H9 (cell line): ENCODE results near the gene PLAC1. TPM values are rescaled to one million over a fixed set of nuclear protein-coding genes. Genes with fewer than 3 reads are reported as not detected.

Experiments used
- DNase-seq: peaks from one replicate; pipeline ENCODE4 v3.0.0-alpha.2; 2017
- H2AFZ ChIP-seq: one replicate; pipeline ENCODE4 v1.6.1; 2013; ENCODE audit warnings: mild to moderate bottlenecking, low read length, control low read depth, moderate library complexity
- H2AK5ac ChIP-seq: 2 replicates; pipeline ENCODE4 v1.6.1; 2013; ENCODE audit warnings: low read length, control low read depth, mixed read lengths; ENCODE audit not compliant: insufficient read length
- H2BK120ac ChIP-seq: one replicate; pipeline ENCODE4 v1.6.1; 2013; ENCODE audit warnings: low read depth, mild to moderate bottlenecking, low read length, control low read depth, inconsistent platforms; ENCODE audit not compliant: poor library complexity, severe bottlenecking
- H2BK12ac ChIP-seq: 2 replicates; pipeline ENCODE4 v1.6.1; 2013; ENCODE audit warnings: low read length, control low read depth, mixed read lengths, low read depth; ENCODE audit not compliant: insufficient read length
- H2BK15ac ChIP-seq: 2 replicates; pipeline ENCODE4 v1.6.1; 2013; ENCODE audit warnings: low read depth, low read length, control low read depth
- H2BK20ac ChIP-seq: one replicate; pipeline ENCODE4 v1.6.1; 2013; ENCODE audit warnings: low read depth, mild to moderate bottlenecking, low read length, control low read depth, inconsistent platforms; ENCODE audit not compliant: poor library complexity, severe bottlenecking
- H2BK5ac ChIP-seq: 2 replicates; pipeline ENCODE4 v1.6.1; 2013; ENCODE audit warnings: low read length, control low read depth, mixed read lengths; ENCODE audit not compliant: insufficient read length
- H3K14ac ChIP-seq: 2 replicates; pipeline ENCODE4 v1.6.1; 2013; ENCODE audit warnings: low read length, control low read depth; ENCODE audit not compliant: insufficient read depth
- H3K18ac ChIP-seq: 2 replicates; pipeline ENCODE4 v1.6.1; 2013; ENCODE audit warnings: low read depth, mild to moderate bottlenecking, mixed read lengths, low read length, control low read depth; ENCODE audit not compliant: insufficient read length
- H3K23ac ChIP-seq: 2 replicates; pipeline ENCODE4 v1.6.1; 2013; ENCODE audit warnings: low read length, control low read depth, mixed read lengths, low read depth; ENCODE audit not compliant: insufficient read length
- H3K23me2 ChIP-seq: 2 replicates; pipeline ENCODE4 v1.6.1; 2013; ENCODE audit warnings: low read depth, mild to moderate bottlenecking, mixed read lengths, low read length, control low read depth; ENCODE audit not compliant: insufficient read length, poor library complexity, severe bottlenecking
- H3K27ac ChIP-seq: 2 replicates; pipeline ENCODE4 v1.5.1; 2013; ENCODE audit warnings: low read length, control low read depth, mixed read lengths, low read depth; ENCODE audit not compliant: insufficient read length
- H3K27me3 ChIP-seq: 2 replicates; pipeline ENCODE4 v1.6.1; 2013; ENCODE audit warnings: low read length, control low read depth, inconsistent platforms; ENCODE audit not compliant: insufficient read depth
- H3K4ac ChIP-seq: 2 replicates; pipeline ENCODE4 v1.6.1; 2013; ENCODE audit warnings: low read depth, mild to moderate bottlenecking, control low read depth, inconsistent platforms, low read length, moderate library complexity
- H3K4me1 ChIP-seq: 2 replicates; pipeline ENCODE4 v1.6.1; 2013; ENCODE audit warnings: low read length, control low read depth, inconsistent platforms; ENCODE audit not compliant: insufficient read depth
- H3K4me2 ChIP-seq: 2 replicates; pipeline ENCODE4 v1.6.1; 2013; ENCODE audit warnings: low read length, control low read depth, mixed read lengths; ENCODE audit not compliant: insufficient read length, insufficient read depth
- H3K56ac ChIP-seq: 2 replicates; pipeline ENCODE4 v1.6.1; 2013; ENCODE audit warnings: low read depth, mild to moderate bottlenecking, mixed read lengths, low read length, control low read depth; ENCODE audit not compliant: insufficient read length
- H3K79me1 ChIP-seq: 2 replicates; pipeline ENCODE4 v1.6.1; 2013; ENCODE audit warnings: low read depth, mild to moderate bottlenecking, moderate library complexity, low read length, control low read depth, inconsistent platforms; ENCODE audit not compliant: insufficient read depth, poor library complexity, severe bottlenecking
- H3K79me2 ChIP-seq: 2 replicates; pipeline ENCODE4 v1.6.1; 2013; ENCODE audit warnings: low read length, control low read depth, inconsistent platforms; ENCODE audit not compliant: insufficient read depth
- H3K9ac ChIP-seq: 2 replicates; pipeline ENCODE4 v1.6.1; 2013; ENCODE audit warnings: low read length, control low read depth, mixed read lengths; ENCODE audit not compliant: insufficient read length; ENCODE audit errors: extremely low read depth
- H3K9me3 ChIP-seq: one replicate; pipeline ENCODE4 v1.6.1; 2013; ENCODE audit warnings: low read depth, low read length, inconsistent platforms; ENCODE audit not compliant: control insufficient read depth
- H3T11ph ChIP-seq: one replicate; pipeline ENCODE4 v1.6.1; 2013; ENCODE audit warnings: mild to moderate bottlenecking, low read length, control low read depth, inconsistent platforms
- H4K20me1 ChIP-seq: one replicate; pipeline ENCODE4 v1.6.1; 2013; ENCODE audit not compliant: control insufficient read depth, insufficient read length, insufficient read depth
- H4K5ac ChIP-seq: 2 replicates; pipeline ENCODE4 v1.6.1; 2013; ENCODE audit warnings: low read depth, mild to moderate bottlenecking, mixed read lengths, low read length, control low read depth; ENCODE audit not compliant: insufficient read length
- H4K8ac ChIP-seq: replicated peaks from 2 replicates; pipeline ENCODE4 v1.6.1; 2013; ENCODE audit warnings: low read length, control low read depth, mixed read lengths, low read depth; ENCODE audit not compliant: insufficient read length
- H4K91ac ChIP-seq: 2 replicates; pipeline ENCODE4 v1.6.1; 2013; ENCODE audit warnings: low read depth, mild to moderate bottlenecking, moderate library complexity, mixed read lengths, low read length, control low read depth; ENCODE audit not compliant: insufficient read length
- H3K27ac Mint-ChIP-seq, 3 experiments: 2 replicates in 2 of 3; 3 replicates in 1 of 3; pipeline ENCODE4 v1.8.0; 2020 to 2021; ENCODE audit warnings: mixed read lengths in 3 of 3, mild to moderate bottlenecking in 1 of 3, moderate library complexity in 1 of 3
- H3K27me3 Mint-ChIP-seq: 2 replicates; pipeline ENCODE4 v1.8.0; 2021; ENCODE audit warnings: low read depth, mild to moderate bottlenecking, moderate library complexity, mixed read lengths
- H3K36me3 Mint-ChIP-seq, 3 experiments: 2 replicates in 2 of 3; 3 replicates in 1 of 3; pipeline ENCODE4 v1.8.0; 2020 to 2021; ENCODE audit warnings: low read depth in 3 of 3, mixed read lengths in 3 of 3; ENCODE audit not compliant: insufficient read depth in 1 of 3
- H3K4me1 Mint-ChIP-seq, 2 experiments: 2 replicates each; pipeline ENCODE4 v1.8.0; 2020; ENCODE audit warnings: mixed read lengths in 2 of 2
- H3K4me3 Mint-ChIP-seq, 2 experiments: 2 replicates in 1 of 2; 3 replicates in 1 of 2; pipeline ENCODE4 v1.8.0; 2020 to 2021; ENCODE audit warnings: mild to moderate bottlenecking in 2 of 2, mixed read lengths in 2 of 2, moderate library complexity in 1 of 2
- H3K9me3 Mint-ChIP-seq, 2 experiments: 2 replicates in 1 of 2; 3 replicates in 1 of 2; pipeline ENCODE4 v1.8.0; 2020; ENCODE audit warnings: mild to moderate bottlenecking in 2 of 2, mixed read lengths in 2 of 2, moderate library complexity in 1 of 2
- CTCF ChIP-seq: fragments of 200-600 bp; sonication (generic); conservative IDR thresholded peaks from 3 replicates; pipeline ENCODE4 v1.8.0; 2021; ENCODE audit warnings: antibody characterized with exemption, mild to moderate bottlenecking
- WGBS: extraction: QIAGEN DNeasy Blood & Tissue Kit; methylation state at CpG from one replicate; pipeline ENCODE4 v1.1.7; 2013; ENCODE audit warnings: missing lambda C conversion rate, low lambda C conversion rate, mixed read lengths; ENCODE audit not compliant: insufficient read length; ENCODE audit errors: extremely low coverage; 5-methylcytosine and 5-hydroxymethylcytosine counted together
- total RNA-seq: library from RNA; stranded (reverse); gene quantifications from 2 replicates; pipeline ENCODE4 v1.2.1, GENCODE V29; 2021

The PLAC1 gene
- total RNA-seq, 1 experiment from 2014 or later: 0.68 TPM

GRCh38 chrX:134649770-134650169, 8.5 kb downstream of the PLAC1 start:
- H3K27ac ChIP-seq: no peak overlapping the region
- H4K8ac ChIP-seq: no peak overlapping the region
- no peak overlapping the region for H3K23ac ChIP-seq
- no peak overlapping the region for H2AK5ac ChIP-seq
- no CpG with 5 or more reads among the region's 4 CpGs for WGBS
- H3K4me3 Mint-ChIP-seq: no peak overlapping the region
- H2BK20ac ChIP-seq: no peak overlapping the region
- H3K27me3 ChIP-seq: no peaks in the 10 kb centered on the region
- no peak overlapping the region for H3K18ac ChIP-seq
- no peak overlapping the region for H2BK12ac ChIP-seq
- no peaks in the 10 kb centered on the region for H3K4me1 ChIP-seq
- H3K14ac ChIP-seq: no peak overlapping the region
- no peak overlapping the region for H3K4me2 ChIP-seq
- no peaks in the 10 kb centered on the region for H3K23me2 ChIP-seq
- H3T11ph ChIP-seq: no peak overlapping the region
- H3K4ac ChIP-seq: no peak overlapping the region
- H3K79me1 ChIP-seq: no peaks in the 10 kb centered on the region
- H3K9ac ChIP-seq: no peak overlapping the region
- no peaks in the 10 kb centered on the region for H3K9me3 ChIP-seq
- no peak overlapping the region for H3K56ac ChIP-seq
- H2BK5ac ChIP-seq: no peak overlapping the region
- H2BK120ac ChIP-seq: no peak overlapping the region
- no peak for TF ChIP-seq CTCF
- H3K36me3 Mint-ChIP-seq: peaks cover 0 to 4% (median 0%) of the 10 kb centered on the region in 3 experiments; a peak in 1 of 7 replicates
- H2AFZ ChIP-seq: no peak overlapping the region
- H3K9me3 Mint-ChIP-seq: peaks cover 2 to 65% of the 10 kb centered on the region in 2 experiments; a peak in 3 of 5 replicates
- H3K27ac Mint-ChIP-seq: no peak overlapping the region
- H4K91ac ChIP-seq: no peak overlapping the region
- H4K20me1 ChIP-seq: no peaks in the 10 kb centered on the region
- H3K79me2 ChIP-seq: no peaks in the 10 kb centered on the region
- no peak overlapping the region for H4K5ac ChIP-seq
- no peak overlapping the region for H2BK15ac ChIP-seq
- DNase-seq: no peak
- no peaks in the 10 kb centered on the region for H3K4me1 Mint-ChIP-seq
- no peaks in the 10 kb centered on the region for H3K27me3 Mint-ChIP-seq
